Left ventricle myocardium inferior (tissue), 1 donor: Measurements from ENCODE around the gene ART5. TPM values are rescaled to one million over a fixed set of nuclear protein-coding genes. Genes with fewer than 3 reads are reported as not detected.

Experiments
- DNase-seq: peaks from one replicate; pipeline ENCODE4 v3.0.0-alpha.2; 2020
- H3K27ac ChIP-seq: fragments of 200-600 bp; replicated peaks from 2 replicates; pipeline ENCODE4 v1.8.0; 2021
- H3K27me3 ChIP-seq: fragments of 200-600 bp; 2 replicates; pipeline ENCODE4 v1.8.0; 2021; ENCODE audit warnings: low read depth
- H3K36me3 ChIP-seq: fragments of 200-600 bp; 2 replicates; pipeline ENCODE4 v1.8.0; 2021
- H3K4me1 ChIP-seq: fragments of 200-600 bp; 2 replicates; pipeline ENCODE4 v1.8.0; 2021
- H3K4me3 ChIP-seq: fragments of 200-600 bp; 2 replicates; pipeline ENCODE4 v1.8.0; 2021; ENCODE audit warnings: mild to moderate bottlenecking, moderate library complexity
- H3K9me3 ChIP-seq: fragments of 200-600 bp; replicated peaks from 2 replicates; pipeline ENCODE4 v1.8.0; 2021
- intact Hi-C: fragments of 100-400 bp; cut with micrococcal nuclease; formaldehyde crosslinking; loops from one replicate; pipeline ENCODE4 v1.11.0; 2022
- total RNA-seq: library from RNA; stranded (reverse); fragmentation: NEBNext Ultra II Directional; extraction: Animal tissue kit (Norgen Biotek cat#: 25700); gene quantifications from one replicate; pipeline ENCODE4 v1.2.1, GENCODE V29; 2021
- TF ChIP-seq, protein P1 (sequence below): fragments of 200-600 bp; IDR thresholded peaks from 2 replicates; pipeline ENCODE4 v1.8.0; 2021; ENCODE audit warnings: antibody characterized with exemption, mild to moderate bottlenecking, borderline replicate concordance
- donor health status: DM: no; HTN: yes; CAD: no; lungs with severe emphysema.

The ART5 gene
- total RNA-seq, 1 donor from 2014 or later = 1.4 TPM

DNA sequence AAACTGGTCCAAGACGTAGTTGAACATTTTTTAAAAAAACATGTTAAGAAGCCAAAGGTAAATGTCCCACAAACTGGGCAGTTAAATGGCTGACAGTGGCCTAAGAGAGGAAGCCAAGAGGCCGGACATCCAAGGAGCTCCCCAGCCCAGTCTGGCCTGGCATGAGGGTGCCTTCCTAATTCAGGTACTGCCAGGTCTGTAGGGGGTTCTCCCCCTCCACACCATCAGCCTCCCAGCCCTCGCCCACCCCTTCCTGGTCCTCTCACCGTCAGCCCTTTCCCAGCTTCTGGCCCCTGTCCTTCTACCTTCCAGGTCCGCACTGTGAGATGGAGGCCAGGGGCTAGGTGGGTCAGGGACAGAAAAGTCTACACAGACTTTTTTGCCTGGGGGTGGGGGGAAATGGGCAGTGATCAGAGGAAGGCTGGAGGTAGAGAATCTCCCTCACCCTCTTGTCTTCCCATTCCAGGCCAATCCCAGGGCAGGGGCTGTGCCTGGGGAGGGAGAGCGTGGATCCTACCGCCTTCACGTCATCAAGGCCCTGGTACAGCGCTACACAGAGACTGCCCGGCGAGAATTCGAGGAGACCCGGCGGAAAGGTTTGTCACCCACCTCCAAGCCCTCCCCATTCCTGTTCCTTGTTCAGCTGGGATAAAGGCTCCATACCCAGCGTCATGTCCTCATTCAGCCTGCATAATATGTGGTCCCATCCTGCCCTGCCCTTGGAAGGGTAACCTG, 6.0 kb downstream of the ART5 start:
- DNase-seq = no peak
- no peaks in the 10 kb centered on the region for H3K27me3 ChIP-seq
- no peaks in the 10 kb centered on the region for H3K9me3 ChIP-seq
- intact Hi-C loops = no loop called here
- H3K4me3 ChIP-seq = no peak overlapping the region
- peaks cover 5% of the 10 kb centered on the region for H3K4me1 ChIP-seq
- H3K27ac ChIP-seq = no peak overlapping the region
- TF ChIP-seq, protein P1, sequence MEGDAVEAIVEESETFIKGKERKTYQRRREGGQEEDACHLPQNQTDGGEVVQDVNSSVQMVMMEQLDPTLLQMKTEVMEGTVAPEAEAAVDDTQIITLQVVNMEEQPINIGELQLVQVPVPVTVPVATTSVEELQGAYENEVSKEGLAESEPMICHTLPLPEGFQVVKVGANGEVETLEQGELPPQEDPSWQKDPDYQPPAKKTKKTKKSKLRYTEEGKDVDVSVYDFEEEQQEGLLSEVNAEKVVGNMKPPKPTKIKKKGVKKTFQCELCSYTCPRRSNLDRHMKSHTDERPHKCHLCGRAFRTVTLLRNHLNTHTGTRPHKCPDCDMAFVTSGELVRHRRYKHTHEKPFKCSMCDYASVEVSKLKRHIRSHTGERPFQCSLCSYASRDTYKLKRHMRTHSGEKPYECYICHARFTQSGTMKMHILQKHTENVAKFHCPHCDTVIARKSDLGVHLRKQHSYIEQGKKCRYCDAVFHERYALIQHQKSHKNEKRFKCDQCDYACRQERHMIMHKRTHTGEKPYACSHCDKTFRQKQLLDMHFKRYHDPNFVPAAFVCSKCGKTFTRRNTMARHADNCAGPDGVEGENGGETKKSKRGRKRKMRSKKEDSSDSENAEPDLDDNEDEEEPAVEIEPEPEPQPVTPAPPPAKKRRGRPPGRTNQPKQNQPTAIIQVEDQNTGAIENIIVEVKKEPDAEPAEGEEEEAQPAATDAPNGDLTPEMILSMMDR = no peak
- no peaks in the 10 kb centered on the region for H3K36me3 ChIP-seq

- H3K27ac ChIP-seq = no peak overlapping the region
- no peak for DNase-seq
- no peaks in the 10 kb centered on the region for H3K36me3 ChIP-seq
- no peaks in the 10 kb centered on the region for H3K27me3 ChIP-seq
- intact Hi-C loops = no loop called here
- H3K9me3 ChIP-seq = no peaks in the 10 kb centered on the region
- H3K4me1 ChIP-seq = peaks cover 5% of the 10 kb centered on the region
- H3K4me3 ChIP-seq = no peak overlapping the region
- TF ChIP-seq, protein P1 = no peak
These were observed 9.6 kb downstream of the ART5 start for GRCh38 chr11:3632070-3632660.

- no peak overlapping the region for H3K27ac ChIP-seq
- peaks cover 5% of the 10 kb centered on the region for H3K4me1 ChIP-seq
- no peak for DNase-seq
- intact Hi-C loops = no loop called here
- no peaks in the 10 kb centered on the region for H3K36me3 ChIP-seq
- TF ChIP-seq, protein P1 = no peak
- H3K4me3 ChIP-seq = no peak overlapping the region
- H3K9me3 ChIP-seq = no peaks in the 10 kb centered on the region
- H3K27me3 ChIP-seq = no peaks in the 10 kb centered on the region
These were observed 10.5 kb downstream of the ART5 start for GRCh38 chr11:3631331-3631730.

GRCh38 chr11:3627291-3627690, 14.5 kb downstream of the ART5 start:
- TF ChIP-seq, protein P1 = no peak
- peaks cover 5% of the 10 kb centered on the region for H3K4me1 ChIP-seq
- no peaks in the 10 kb centered on the region for H3K36me3 ChIP-seq
- no peak overlapping the region for H3K27ac ChIP-seq
- intact Hi-C loops = no loop called here
- no peak for DNase-seq
- no peak overlapping the region for H3K4me3 ChIP-seq
- H3K27me3 ChIP-seq = no peaks in the 10 kb centered on the region
- H3K9me3 ChIP-seq = no peaks in the 10 kb centered on the region

GRCh38 chr11:3626250-3626960, 15.4 kb downstream of the ART5 start:
- Histone ChIP-seq H3K4me3 (peak overlapping the region; percentile 14), H3K36me3 (no peaks in the 10 kb centered on the region), H3K9me3 (no peaks in the 10 kb centered on the region), H3K4me1 (peaks cover under 1% of the 10 kb centered on the region), H3K27ac (no peak overlapping the region), H3K27me3 (no peaks in the 10 kb centered on the region)
- intact Hi-C loops = no loop called here
- peak; percentile 69 for DNase-seq
- TF ChIP-seq, protein P1 = no peak
